Mucosa of gallbladder (tissue), 1 donor: ENCODE data around the gene EHMT1. TPM values are rescaled to one million over a fixed set of nuclear protein-coding genes. Genes with fewer than 3 reads are reported as not detected.
"Not testable (repeated sequence)": the region's sequence is repeated elsewhere in the genome, so short reads cannot be mapped to it uniquely, and the experiment has no call there.

ENCODE experiments used
- DNase-seq: peaks from one replicate; pipeline ENCODE4 v3.0.0-alpha.2; 2020; ENCODE audit warnings: low spot score
- total RNA-seq: library from RNA; stranded (reverse); gene quantifications from one replicate; pipeline ENCODE4 v1.2.1, GENCODE V29; 2021
- donor health status: DM: no; HTN: no; CAD: no.

The EHMT1 gene
- total RNA-seq, 1 donor from 2014 or later = 100 TPM

- DNase-seq = no peak
These were observed 3.4 kb upstream of the EHMT1 start for GRCh38 chr9:137615387-137615871.

GRCh38 chr9:137619240-137620047, 639 bp downstream of the EHMT1 start:
- no peak for DNase-seq

GRCh38 chr9:137620048-137620405, 1.2 kb downstream of the EHMT1 start:
- no peak for DNase-seq

DNA sequence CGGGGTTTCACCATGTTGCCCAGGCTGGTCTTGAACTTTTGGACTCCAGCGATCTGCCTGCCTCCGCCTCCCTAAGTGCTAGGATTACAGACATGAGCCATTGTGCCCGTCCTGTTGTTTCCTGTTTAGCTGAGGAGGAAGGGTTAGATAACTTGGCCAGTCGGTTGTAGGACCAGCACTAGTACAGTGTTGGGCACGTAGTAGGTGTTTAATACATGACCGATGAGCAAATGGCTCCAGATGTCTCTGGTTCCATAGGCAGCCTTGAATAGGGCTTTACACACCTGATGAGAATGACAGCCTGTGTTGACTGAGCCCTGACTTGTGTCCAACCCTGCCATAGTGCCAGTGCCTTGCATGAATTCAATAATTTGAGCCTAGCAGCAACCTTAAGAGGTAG, 1.8 kb downstream of the EHMT1 start:
- DNase-seq = no peak

- no peak for DNase-seq
These were observed 2.4 kb downstream of the EHMT1 start for GRCh38 chr9:137621131-137621757.

DNA sequence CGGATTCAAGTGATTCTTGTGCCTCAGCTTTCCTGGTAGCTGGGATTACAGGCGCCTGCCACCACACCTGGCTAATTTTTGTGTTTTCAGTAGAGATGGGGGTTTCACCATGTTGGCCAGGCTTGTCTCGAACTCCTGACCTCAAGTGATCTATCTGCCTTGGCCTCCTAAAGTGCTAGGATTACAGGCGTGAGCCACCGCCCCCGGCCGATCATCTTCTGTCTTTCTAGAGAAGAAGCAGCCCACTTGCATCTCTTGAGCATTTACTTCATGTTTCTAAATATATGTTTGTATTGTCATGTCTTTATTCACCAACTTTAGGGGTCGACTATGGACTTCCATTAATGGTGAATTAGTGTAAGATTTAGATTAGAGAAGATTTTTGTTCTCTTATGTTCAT, 3.4 kb downstream of the EHMT1 start:
- not testable (repeated sequence) for DNase-seq

- no peak for DNase-seq
These were observed 7.7 kb downstream of the EHMT1 start for GRCh38 chr9:137626464-137626863.

- DNase-seq = not testable (repeated sequence)
These were observed 8.6 kb downstream of the EHMT1 start for GRCh38 chr9:137627406-137627805.

- DNase-seq = no peak
These were observed 11.3 kb downstream of the EHMT1 start for GRCh38 chr9:137630126-137630525.

DNA sequence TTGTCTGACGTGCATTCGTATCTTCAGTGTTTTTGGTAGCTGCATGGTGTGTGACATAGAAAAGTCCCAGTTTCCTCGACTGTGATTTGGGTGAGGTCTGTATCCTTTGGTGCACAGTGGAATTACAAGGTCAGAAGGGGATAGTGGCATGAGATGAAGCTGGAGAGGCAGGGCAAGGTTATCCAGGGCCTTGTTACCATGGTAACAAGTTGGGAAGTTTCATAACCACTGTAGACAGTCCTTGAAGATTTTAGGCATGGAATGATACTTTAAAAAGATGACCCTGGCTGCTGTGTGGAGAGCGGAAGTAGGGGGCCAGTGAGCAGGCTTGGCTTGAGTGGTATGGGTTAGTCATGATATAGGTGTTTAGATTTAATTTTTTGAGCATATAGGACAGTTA, 11.9 kb downstream of the EHMT1 start:
- no peak for DNase-seq

DNA sequence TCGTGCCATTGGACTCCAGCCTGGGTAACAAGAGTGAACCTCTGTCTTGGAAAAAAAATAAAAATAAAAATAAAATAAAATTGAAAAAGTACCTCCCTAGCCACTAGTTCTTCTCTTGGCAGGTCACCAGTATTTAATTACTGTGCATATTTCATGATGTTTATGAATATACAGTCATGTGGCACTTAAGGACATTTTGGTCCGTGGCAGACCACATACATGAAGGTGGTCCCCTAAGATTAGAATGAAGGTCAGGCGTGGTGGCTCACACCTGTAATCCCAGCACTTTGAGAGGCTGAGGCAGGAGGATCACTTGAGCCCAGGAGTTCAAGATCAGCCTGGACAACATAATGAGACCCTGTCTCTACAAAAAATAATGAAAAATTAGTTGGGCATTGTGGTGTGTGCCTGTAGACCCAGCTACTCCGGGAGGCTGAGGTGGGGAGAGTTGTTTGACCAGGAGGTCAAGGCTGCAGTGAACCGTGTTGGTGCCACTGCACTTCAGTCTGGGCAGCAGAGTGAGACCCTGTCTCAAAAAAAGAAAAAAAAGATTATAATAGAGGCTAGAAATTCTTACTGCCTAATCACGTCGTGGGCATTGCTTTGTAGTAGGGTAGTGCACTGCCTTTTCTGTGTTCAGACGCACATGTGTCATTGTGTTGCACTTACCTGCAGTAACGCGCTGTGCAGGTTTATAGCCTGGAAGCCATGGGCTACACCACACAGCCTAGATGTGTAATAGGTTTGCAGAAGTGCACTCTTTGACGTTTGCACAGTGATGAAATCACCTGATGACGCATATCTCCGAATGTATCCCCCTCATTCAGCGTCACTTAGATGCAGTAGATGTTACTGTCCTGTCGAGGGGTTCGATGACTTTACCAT, 12.8 kb downstream of the EHMT1 start:
- DNase-seq = no peak

- DNase-seq = no peak
These were observed 13.7 kb downstream of the EHMT1 start for GRCh38 chr9:137632230-137633161.

- no peak for DNase-seq
These were observed 15.2 kb downstream of the EHMT1 start for GRCh38 chr9:137634016-137634415.

DNA sequence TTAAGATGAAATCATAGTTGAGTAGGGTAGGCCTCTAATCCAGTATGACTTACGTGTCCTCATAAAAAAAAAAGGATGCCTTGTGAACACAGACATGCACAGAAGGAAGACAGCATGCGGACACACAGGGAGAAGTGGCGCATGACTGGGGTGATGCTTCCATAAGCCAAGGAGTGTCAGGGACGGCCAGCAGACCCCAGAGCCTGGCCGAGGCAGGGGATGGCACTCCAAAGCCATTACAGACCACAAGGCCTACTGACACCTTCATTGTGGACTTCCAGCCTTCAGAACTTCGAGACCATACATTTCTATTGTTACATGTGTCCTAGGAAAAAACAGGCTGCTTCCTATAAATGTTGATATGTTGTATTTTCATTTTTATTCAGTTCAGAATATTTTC, 19.9 kb downstream of the EHMT1 start:
- DNase-seq = no peak

GRCh38 chr9:137639303-137640051, 20.7 kb downstream of the EHMT1 start:
- DNase-seq = no peak

- DNase-seq = no peak
These were observed 22.1 kb downstream of the EHMT1 start for GRCh38 chr9:137640862-137641261.

- no peak for DNase-seq
These were observed 23.4 kb downstream of the EHMT1 start for GRCh38 chr9:137642118-137642601.

- no peak for DNase-seq
These were observed 24.1 kb downstream of the EHMT1 start for GRCh38 chr9:137642892-137643291.

DNA sequence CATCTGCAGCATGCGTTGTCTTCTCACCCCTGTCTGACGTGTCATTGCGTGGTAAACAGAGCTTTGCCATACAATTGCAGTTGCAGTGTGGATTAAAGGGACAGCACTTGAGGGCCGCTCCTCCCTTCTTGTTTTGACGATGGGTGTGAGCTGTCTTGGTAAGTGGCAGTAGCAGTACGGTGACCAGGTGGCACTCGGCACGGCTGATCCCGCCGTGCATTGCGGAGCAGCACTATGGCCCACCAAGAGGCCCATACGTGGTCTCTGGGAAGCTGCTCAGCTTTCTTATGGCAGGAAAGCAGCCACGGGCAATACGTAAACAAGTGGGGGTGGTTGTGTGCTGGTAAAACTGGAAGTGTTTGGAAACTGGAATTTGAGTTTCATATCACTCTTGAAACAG, 25.1 kb downstream of the EHMT1 start:
- DNase-seq = no peak

DNA sequence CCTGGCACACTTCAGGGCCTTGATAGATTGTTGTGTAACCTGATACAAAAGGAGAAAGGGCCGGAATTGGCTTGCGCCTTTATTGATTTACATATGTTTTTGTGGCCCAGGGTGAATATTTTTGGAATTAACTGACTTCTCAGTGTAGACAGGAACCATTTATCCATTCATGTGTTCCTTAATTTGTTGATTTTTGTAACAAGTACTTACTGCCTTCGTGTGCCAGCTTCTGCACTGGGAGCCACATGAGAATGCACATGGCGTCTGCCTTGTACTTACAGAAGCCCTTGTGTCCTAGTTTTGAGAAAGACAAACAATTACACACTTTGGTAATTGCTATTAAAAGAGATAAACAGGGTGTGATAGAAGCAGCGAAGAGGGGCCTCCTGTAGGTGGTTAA, 26.4 kb downstream of the EHMT1 start:
- no peak for DNase-seq
